ENCODE data around the gene QPCTL. TPM values are rescaled to one million over a fixed set of nuclear protein-coding genes. Genes with fewer than 3 reads are reported as not detected.
A peak's percentile ranks its signal among the peaks of the same experiment; 100 is the strongest.

QPCTL gene
- total RNA-seq, 4 donors from 2014 or later, result 0.75 to 17.3 (median 7.2) TPM

DNA sequence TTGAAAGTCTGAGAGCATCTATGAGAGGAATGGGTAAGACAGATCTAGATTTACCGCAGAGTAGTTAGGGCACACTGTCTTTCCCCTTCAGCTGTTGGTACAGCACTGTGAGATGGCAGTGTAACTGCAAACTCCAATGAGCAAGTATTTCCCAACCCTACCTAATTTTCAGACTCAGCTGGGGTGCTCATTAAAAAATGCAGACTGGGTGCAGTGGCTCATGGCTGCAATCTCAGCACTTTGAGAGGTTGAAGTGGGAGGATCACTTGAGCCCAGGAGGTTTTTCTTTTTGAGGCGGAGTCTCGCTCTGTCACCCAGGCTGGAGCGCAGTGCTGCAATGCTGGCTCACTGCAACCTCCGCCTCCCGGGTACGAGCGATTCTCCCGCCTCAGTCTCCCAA, 12.6 kb downstream of the QPCTL start:
- 94% methylated on average over 9 of the region's 9 CpGs; no CpG with 5 or more reads in 1 of the 2 donors for WGBS, 2 donors (ENCODE audit: low coverage in 1 of 2)
- TF ChIP-seq, protein P1, sequence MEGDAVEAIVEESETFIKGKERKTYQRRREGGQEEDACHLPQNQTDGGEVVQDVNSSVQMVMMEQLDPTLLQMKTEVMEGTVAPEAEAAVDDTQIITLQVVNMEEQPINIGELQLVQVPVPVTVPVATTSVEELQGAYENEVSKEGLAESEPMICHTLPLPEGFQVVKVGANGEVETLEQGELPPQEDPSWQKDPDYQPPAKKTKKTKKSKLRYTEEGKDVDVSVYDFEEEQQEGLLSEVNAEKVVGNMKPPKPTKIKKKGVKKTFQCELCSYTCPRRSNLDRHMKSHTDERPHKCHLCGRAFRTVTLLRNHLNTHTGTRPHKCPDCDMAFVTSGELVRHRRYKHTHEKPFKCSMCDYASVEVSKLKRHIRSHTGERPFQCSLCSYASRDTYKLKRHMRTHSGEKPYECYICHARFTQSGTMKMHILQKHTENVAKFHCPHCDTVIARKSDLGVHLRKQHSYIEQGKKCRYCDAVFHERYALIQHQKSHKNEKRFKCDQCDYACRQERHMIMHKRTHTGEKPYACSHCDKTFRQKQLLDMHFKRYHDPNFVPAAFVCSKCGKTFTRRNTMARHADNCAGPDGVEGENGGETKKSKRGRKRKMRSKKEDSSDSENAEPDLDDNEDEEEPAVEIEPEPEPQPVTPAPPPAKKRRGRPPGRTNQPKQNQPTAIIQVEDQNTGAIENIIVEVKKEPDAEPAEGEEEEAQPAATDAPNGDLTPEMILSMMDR (IDR thresholded peaks at IDR 0.05), result no peak
- TF ChIP-seq POLR2A (IDR thresholded peaks at IDR 0.05) (no peak), EP300 (IDR thresholded peaks at IDR 0.05; ENCODE audit: low read depth) (no peak), POLR2AphosphoS5 (IDR thresholded peaks at IDR 0.05) (no peak)
- no peak for DNase-seq
- Histone ChIP-seq H3K27ac (no peak overlapping the region), H3K4me3 (no peak overlapping the region), H3K4me1 (no peaks in the 10 kb centered on the region), H3K36me3 (peaks cover 0 to 8% (median 2%) of the 10 kb centered on the region in 4 donors), H3K27me3 (no peaks in the 10 kb centered on the region), H3K9me3 (no peaks in the 10 kb centered on the region)
- intact Hi-C loops (cut with DNase I; ENCODE audit: low total_unique reads), result no loop called here
- in situ Hi-C loops (cut with MboI; ENCODE audit: low pct_ligation_motif_present in 1 of 4, low pct_unique_long_range_greater_than_20kb in 1 of 4, low sequenced_read_pairs in 3 of 4), result no loop called here

DNA sequence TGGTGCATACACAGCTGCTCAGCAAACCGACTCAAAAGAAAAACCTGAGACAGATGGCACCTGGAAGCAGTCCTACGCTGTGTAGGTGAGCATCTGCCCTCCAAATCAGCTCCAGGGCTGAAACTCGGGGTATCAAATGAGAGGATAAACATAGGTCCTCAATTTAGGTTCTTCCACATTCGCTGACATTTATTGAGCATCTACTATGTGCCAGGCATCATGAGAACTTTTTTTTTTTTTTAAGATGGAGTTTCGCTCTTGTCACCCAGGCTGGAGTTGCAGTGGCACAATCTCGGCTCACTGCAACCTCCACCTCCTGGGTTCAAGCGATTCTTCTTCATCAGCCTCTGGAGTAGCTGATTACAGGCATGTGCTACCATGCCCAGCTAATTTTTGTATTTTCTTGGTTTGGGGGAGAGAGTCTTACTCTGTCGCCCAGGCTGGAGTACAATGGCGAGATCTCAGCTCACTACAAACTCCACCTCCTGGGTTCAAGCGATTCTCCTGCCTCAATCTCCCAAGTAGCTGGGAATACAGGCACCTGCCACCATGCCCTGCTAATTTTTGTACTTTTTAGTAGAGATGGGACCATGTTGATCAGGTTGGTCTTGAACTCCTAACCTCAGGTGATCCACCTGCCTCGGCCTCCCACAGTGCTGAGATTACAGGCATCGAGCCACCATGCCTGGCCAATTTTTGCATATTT, 13.4 kb downstream of the QPCTL start:
- DNase-seq, result no peak
- in situ Hi-C loops (cut with MboI; ENCODE audit: low pct_ligation_motif_present in 1 of 4, low pct_unique_long_range_greater_than_20kb in 1 of 4, low sequenced_read_pairs in 3 of 4) (no loop called here), intact Hi-C loops (cut with DNase I; ENCODE audit: low total_unique reads) (no loop called here)
- no peak overlapping the region for H3K4me3 ChIP-seq
- no peak overlapping the region for H3K27ac ChIP-seq
- H3K27me3 ChIP-seq, result no peaks in the 10 kb centered on the region
- peaks cover 0 to 6% (median 0%) of the 10 kb centered on the region in 4 donors for H3K4me1 ChIP-seq
- 92 to 94% methylated on average over 7 to 12 of the region's 12 CpGs for WGBS, 2 donors (ENCODE audit: low coverage in 1 of 2)
- TF ChIP-seq EP300 (IDR thresholded peaks at IDR 0.05; ENCODE audit: low read depth) (no peak), POLR2A (IDR thresholded peaks at IDR 0.05) (no peak), POLR2AphosphoS5 (IDR thresholded peaks at IDR 0.05) (no peak)
- TF ChIP-seq, protein P1 (IDR thresholded peaks at IDR 0.05), result no peak
- peaks cover 0 to 8% (median 2%) of the 10 kb centered on the region in 4 donors for H3K36me3 ChIP-seq
- no peaks in the 10 kb centered on the region for H3K9me3 ChIP-seq

DNA sequence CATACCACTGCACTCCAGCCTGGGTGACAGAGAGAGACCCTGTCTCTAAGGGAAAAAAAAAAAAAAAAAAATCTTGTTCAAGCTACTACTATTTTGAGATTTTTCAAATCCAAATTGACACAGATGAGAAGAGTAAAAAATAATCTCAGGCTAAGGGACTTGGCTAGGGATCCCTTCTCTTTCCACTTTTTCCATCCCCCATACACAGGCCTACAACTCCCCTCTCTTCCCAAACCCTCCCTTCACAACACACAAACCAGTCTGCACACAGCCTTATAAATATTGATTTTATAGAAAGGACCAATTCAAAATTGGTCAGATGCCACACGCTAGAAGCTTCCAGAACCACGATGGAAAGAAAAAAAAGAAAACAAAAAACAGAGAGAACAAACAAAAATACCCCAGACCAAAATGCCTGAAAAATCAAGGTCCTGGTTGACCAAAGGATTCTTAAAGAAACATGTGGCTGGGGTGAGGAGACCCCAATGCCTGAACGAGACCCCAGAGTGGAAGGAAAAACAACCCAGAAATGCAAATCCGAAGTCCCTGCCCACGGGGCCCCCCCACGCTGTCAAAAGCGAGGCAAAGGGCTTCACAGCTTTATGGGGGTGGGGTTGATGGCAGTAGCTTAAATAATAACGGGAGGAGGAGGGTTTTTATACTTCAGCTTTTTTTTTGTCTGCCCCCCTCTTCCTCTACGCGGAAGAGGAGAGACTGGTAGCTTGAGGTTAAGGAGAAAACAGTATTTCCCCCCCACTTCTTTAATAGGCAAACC, 18.1 kb downstream of the QPCTL start:
- TF ChIP-seq POLR2AphosphoS5 (IDR thresholded peaks at IDR 0.05) (no peak), POLR2A (IDR thresholded peaks at IDR 0.05) (no peak), EP300 (IDR thresholded peaks at IDR 0.05; ENCODE audit: low read depth) (no peak)
- TF ChIP-seq, protein P1 (IDR thresholded peaks at IDR 0.05), result no peak
- Histone ChIP-seq H3K9me3 (no peaks in the 10 kb centered on the region), H3K27ac (peak overlapping the region in 3 of 4 donors; percentile 12 to 43 (median 32)), H3K36me3 (peaks cover 0 to 18% (median 0%) of the 10 kb centered on the region in 4 donors), H3K27me3 (no peaks in the 10 kb centered on the region), H3K4me3 (no peak overlapping the region), H3K4me1 (peaks cover 0 to 7% (median 0%) of the 10 kb centered on the region in 4 donors)
- in situ Hi-C loops (cut with MboI; ENCODE audit: low pct_ligation_motif_present in 1 of 4, low pct_unique_long_range_greater_than_20kb in 1 of 4, low sequenced_read_pairs in 3 of 4) (no loop called here), intact Hi-C loops (cut with DNase I; ENCODE audit: low total_unique reads) (loop anchor here (10.0 kb wide), 1 partner anchor 54 kb away; the partner anchor contains the start of gene SIX5)
- 51 to 60% methylated on average over 8 to 10 of the region's 10 CpGs for WGBS, 2 donors (ENCODE audit: low coverage in 1 of 2)
- DNase-seq, result no peak
